H1 (cell line): ENCODE results near the gene ODF2L. TPM values are rescaled to one million over a fixed set of nuclear protein-coding genes. Genes with fewer than 3 reads are reported as not detected.

ENCODE experiments used
- CTCF ChIA-PET: fragments of 300-600 bp; sonication (Branson Sonifier 250); formaldehyde crosslinking; loops from one replicate; lab custom pipeline; 2021; ENCODE audit not compliant: partially characterized antibody; lab: Charles Lee
- POLR2A ChIA-PET: fragments of 300-600 bp; sonication (Branson Sonifier 250); formaldehyde crosslinking; loops from one replicate; lab custom pipeline; 2021; ENCODE audit warnings: inconsistent platforms; ENCODE audit not compliant: partially characterized antibody; lab: Charles Lee
- DNase-seq, 2 experiments: peaks; one replicate each; pipeline versions ENCODE4 v3.0.0 to v3.0.0-alpha.2; 2010 to 2022; ENCODE audit warnings: low spot score in 2 of 2, low read depth in 1 of 2, mixed read lengths in 1 of 2
- FAIRE-seq: peaks from 2 replicates; lab custom pipeline; 2011; peaks lifted over from hg19 to GRCh38; lab: Jason Lieb, UNC
- H2AFZ ChIP-seq: 2 replicates; pipeline ENCODE4 v1.8.1; 2012; ENCODE audit warnings: low read length, inconsistent platforms
- H2AK5ac ChIP-seq: 2 replicates; pipeline ENCODE4 v1.6.1; 2013; ENCODE audit warnings: low read depth, low read length
- H2BK120ac ChIP-seq: replicated peaks from 2 replicates; pipeline ENCODE3; 2013; ENCODE audit warnings: low read depth, low read length, inconsistent platforms
- H2BK12ac ChIP-seq: 2 replicates; pipeline ENCODE4 v1.6.1; 2013; ENCODE audit warnings: low read depth, low read length
- H2BK15ac ChIP-seq: 2 replicates; pipeline ENCODE4 v1.6.1; 2013; ENCODE audit warnings: low read length
- H2BK20ac ChIP-seq: 2 replicates; pipeline ENCODE4 v1.6.1; 2013; ENCODE audit warnings: low read length
- H2BK5ac ChIP-seq: 2 replicates; pipeline ENCODE4 v1.6.1; 2013; ENCODE audit warnings: low read depth, low read length
- H3K14ac ChIP-seq: 2 replicates; pipeline ENCODE4 v1.6.1; 2013; ENCODE audit warnings: inconsistent platforms; ENCODE audit not compliant: insufficient read length
- H3K18ac ChIP-seq: 2 replicates; pipeline ENCODE4 v1.6.1; 2013; ENCODE audit warnings: low read length; ENCODE audit errors: extremely low read depth
- H3K23ac ChIP-seq: 2 replicates; pipeline ENCODE4 v1.6.1; 2013; ENCODE audit warnings: inconsistent platforms; ENCODE audit not compliant: insufficient read length
- H3K23me2 ChIP-seq: 2 replicates; pipeline ENCODE4 v1.6.1; 2013; ENCODE audit warnings: low read depth, low read length
- H3K27ac ChIP-seq: 2 replicates; pipeline ENCODE4 v1.6.1; 2011; ENCODE audit warnings: low read depth, low read length, inconsistent platforms
- H3K27me3 ChIP-seq, 4 experiments: replicated peaks in 1 of 4; 1 replicate in 1 of 4; 2 replicates in 3 of 4; pipeline versions ENCODE4 v1.6.1 to v1.8.1; 2011 to 2013; ENCODE audit warnings: low read length in 3 of 4, mild to moderate bottlenecking in 3 of 4, inconsistent platforms in 2 of 4, mixed read lengths in 2 of 4, moderate library complexity in 1 of 4; ENCODE audit not compliant: control insufficient read depth in 3 of 4, insufficient read depth in 3 of 4; ENCODE audit errors: extremely low read depth in 1 of 4
- H3K36me3 ChIP-seq, 4 experiments: 2 replicates each; pipeline versions ENCODE4 v1.6.1 to v1.8.1; 2011 to 2013; ENCODE audit warnings: mild to moderate bottlenecking in 4 of 4, low read length in 3 of 4, moderate library complexity in 2 of 4, control low read depth in 1 of 4, inconsistent platforms in 1 of 4; ENCODE audit not compliant: insufficient read depth in 4 of 4, control insufficient read depth in 2 of 4
- H3K4ac ChIP-seq: replicated peaks from 2 replicates; pipeline ENCODE3; 2013; ENCODE audit warnings: low read length, low read depth, mixed read lengths, inconsistent platforms; ENCODE audit not compliant: insufficient read length
- H3K4me1 ChIP-seq, 4 experiments: replicated peaks in 1 of 4; 1 replicate in 1 of 4; 2 replicates in 3 of 4; pipeline versions ENCODE4 v1.6.1 to v1.8.1; 2011 to 2013; ENCODE audit warnings: low read length in 3 of 4, inconsistent platforms in 2 of 4, mixed read lengths in 1 of 4; ENCODE audit not compliant: insufficient read depth in 4 of 4, control insufficient read depth in 3 of 4
- H3K4me2 ChIP-seq, 2 experiments: 2 replicates each; pipeline versions ENCODE4 v1.6.1 to v1.8.1; 2011 to 2013; ENCODE audit warnings: low read depth in 2 of 2, low read length in 2 of 2, control low read depth in 1 of 2, inconsistent platforms in 1 of 2, mild to moderate bottlenecking in 1 of 2; ENCODE audit not compliant: insufficient read depth in 1 of 2
- H3K4me3 ChIP-seq, 4 experiments: fragments of 200-600, 300-600 bp in 1 of 4; sonication (generic), shearing (Covaris generic), sonication (Bioruptor Twin) in 1 of 4; 2 replicates each; pipeline versions ENCODE4 v1.5.1 to v1.8.1; 2011 to 2016; ENCODE audit warnings: low read length in 4 of 4, low read depth in 3 of 4, control low read depth in 2 of 4, inconsistent platforms in 2 of 4, mild to moderate bottlenecking in 2 of 4, mixed read lengths in 1 of 4, moderate library complexity in 1 of 4; ENCODE audit not compliant: insufficient read depth in 2 of 4; ENCODE audit errors: extremely low read depth in 1 of 4
- H3K56ac ChIP-seq: replicated peaks from 2 replicates; pipeline ENCODE3; 2013; ENCODE audit warnings: low read depth, mild to moderate bottlenecking, mixed read lengths, low read length, inconsistent platforms; ENCODE audit not compliant: insufficient read length
- H3K79me1 ChIP-seq: 2 replicates; pipeline ENCODE4 v1.6.1; 2013; ENCODE audit warnings: low read depth, low read length, control low read depth
- H3K79me2 ChIP-seq, 2 experiments: 2 replicates each; pipeline versions ENCODE4 v1.6.1 to v1.8.1; 2012 to 2013; ENCODE audit warnings: low read length in 2 of 2, mild to moderate bottlenecking in 2 of 2, inconsistent platforms in 1 of 2; ENCODE audit not compliant: insufficient read depth in 2 of 2, control insufficient read depth in 1 of 2
- H3K9ac ChIP-seq, 4 experiments: replicated peaks in 1 of 4; 1 replicate in 1 of 4; 2 replicates in 3 of 4; pipeline versions ENCODE4 v1.6.1 to v1.8.1; 2011 to 2013; ENCODE audit warnings: low read depth in 3 of 4, low read length in 3 of 4, control low read depth in 2 of 4, mild to moderate bottlenecking in 2 of 4, moderate library complexity in 2 of 4, inconsistent platforms in 1 of 4; ENCODE audit errors: extremely low read depth in 1 of 4
- H3K9me3 ChIP-seq, 2 experiments: 2 replicates each; pipeline versions ENCODE4 v1.6.1 to v1.8.1; 2012 to 2013; ENCODE audit warnings: mild to moderate bottlenecking in 2 of 2, moderate library complexity in 2 of 2, control low read depth in 1 of 2, inconsistent platforms in 1 of 2, low read depth in 1 of 2, low read length in 1 of 2, mixed read lengths in 1 of 2; ENCODE audit not compliant: insufficient read depth in 2 of 2
- H4K20me1 ChIP-seq, 2 experiments: replicated peaks in 1 of 2; 2 replicates each; pipeline versions ENCODE3 to v1.8.1; 2011 to 2013; ENCODE audit warnings: inconsistent platforms in 2 of 2, low read length in 2 of 2, mild to moderate bottlenecking in 1 of 2; ENCODE audit not compliant: insufficient read depth in 2 of 2, control insufficient read depth in 1 of 2
- H4K5ac ChIP-seq: 2 replicates; pipeline ENCODE4 v1.6.1; 2013; ENCODE audit warnings: low read length, low read depth, mixed read lengths, inconsistent platforms; ENCODE audit not compliant: insufficient read length
- H4K8ac ChIP-seq: 2 replicates; pipeline ENCODE4 v1.8.0; 2013; ENCODE audit warnings: mild to moderate bottlenecking, moderate library complexity, low read length, inconsistent platforms; ENCODE audit not compliant: insufficient read depth; ENCODE audit errors: extremely low read depth
- H4K91ac ChIP-seq: replicated peaks from 2 replicates; pipeline ENCODE3; 2013; ENCODE audit warnings: low read length, mixed read lengths, inconsistent platforms; ENCODE audit not compliant: insufficient read length
- BACH1 ChIP-seq: IDR thresholded peaks from 2 replicates; pipeline ENCODE4 v1.6.1; 2012; ENCODE audit warnings: low read length, improper control_type of control experiment
- BRCA1 ChIP-seq: IDR thresholded peaks from 2 replicates; pipeline ENCODE4 v1.6.1; 2012; ENCODE audit warnings: low read depth, low read length, improper control_type of control experiment
- CEBPB ChIP-seq: IDR thresholded peaks from 2 replicates; pipeline ENCODE4 v1.6.1; 2012; ENCODE audit warnings: low read depth, low read length
- E2F6 ChIP-seq: IDR thresholded peaks from 2 replicates; pipeline ENCODE4 v1.6.1; 2012; ENCODE audit warnings: inconsistent platforms
- JUND ChIP-seq: IDR thresholded peaks from 2 replicates; pipeline ENCODE4 v1.6.1; 2011; ENCODE audit warnings: mild to moderate bottlenecking, improper control_type of control experiment, low read length
- KDM1A ChIP-seq: fragments of 200-600, 300-600 bp; sonication (generic); IDR thresholded peaks from 2 replicates; pipeline ENCODE4 v1.7.1; 2016; ENCODE audit warnings: mild to moderate bottlenecking, low read length, borderline replicate concordance
- KDM5A ChIP-seq: fragments of 200-600 bp; IDR thresholded peaks from 2 replicates; pipeline ENCODE4 v1.7.1; 2012; ENCODE audit warnings: mild to moderate bottlenecking, low read length, inconsistent platforms, mixed read lengths
- RXRA ChIP-seq: IDR thresholded peaks from 2 replicates; pipeline ENCODE4 v1.6.1; 2011; ENCODE audit warnings: low read depth, mild to moderate bottlenecking, low read length, moderate library complexity; ENCODE audit not compliant: insufficient read depth
- SRF ChIP-seq: IDR thresholded peaks from 2 replicates; pipeline ENCODE4 v1.6.1; 2011; ENCODE audit warnings: mild to moderate bottlenecking, low read depth, low read length, moderate library complexity
- TBP ChIP-seq: IDR thresholded peaks from 2 replicates; pipeline ENCODE4 v1.6.1; 2011; ENCODE audit warnings: low read depth, low read length, improper control_type of control experiment
- WGBS, 2 experiments: shearing (Covaris generic) in 1 of 2; methylation state at CpG; one replicate each; pipeline versions ENCODE4 v1.1.6 to v1.1.7; 2013 to 2015; ENCODE audit warnings: low lambda C conversion rate in 2 of 2, mixed read lengths in 2 of 2, inconsistent platforms in 1 of 2, low coverage in 1 of 2, missing lambda C conversion rate in 1 of 2; ENCODE audit not compliant: insufficient replicate concordance in 2 of 2, insufficient coverage in 1 of 2, insufficient read length in 1 of 2; ENCODE audit errors: extremely low coverage in 1 of 2, missing lambda C conversion rate in 1 of 2; 5-methylcytosine and 5-hydroxymethylcytosine counted together
- polyA plus RNA-seq, 7 experiments: library from polyadenylated mRNA; depleted of rRNA in 3 of 7; stranded (reverse) in 5 of 7; unstranded in 2 of 7; fragments of >200 nt in 5 of 7; fragments of 200-250 nt in 2 of 7; gene quantifications; 1 replicate in 5 of 7; 2 replicates in 1 of 7; 4 replicates in 1 of 7; pipeline versions ENCODE4 v1.2.1 to v1.2.3, GENCODE V29; 2011 to 2013; ENCODE audit warnings: missing spikeins in 2 of 7, mixed read lengths in 2 of 7
- total RNA-seq: library from RNA; stranded (reverse); fragmentation: NEBNext Ultra II Directional; extraction: Animal tissue kit (Norgen Biotek cat#: 25700); gene quantifications from 2 replicates; pipeline ENCODE4 v1.2.1, GENCODE V29; 2021

The ODF2L gene
- total and polyA plus RNA-seq, 2 of the 8 experiments (the other 6 are each of a cell fraction or from before 2014, with no cell fraction given): 3.2 to 27.1 TPM

GRCh38 chr1:86303041-86303690 lies 93.0 kb downstream of the ODF2L start:
- Histone ChIP-seq H3K4me1 (no peaks in the 10 kb centered on the region), H3K9me3 (no peaks in the 10 kb centered on the region), H3K4me3 (no peak overlapping the region), H4K8ac (no peak overlapping the region), H2BK5ac (no peak overlapping the region), H4K20me1 (no peaks in the 10 kb centered on the region), H2BK12ac (no peak overlapping the region), H3K36me3 (no peaks in the 10 kb centered on the region), H3K14ac (no peak overlapping the region), H3K56ac (no peak overlapping the region), H3K23ac (no peak overlapping the region), H4K5ac (no peak overlapping the region), H2BK15ac (no peak overlapping the region), H2BK20ac (no peak overlapping the region), H3K18ac (no peak overlapping the region), H2AK5ac (no peak overlapping the region), H3K4ac (no peak overlapping the region), H3K27me3 (no peaks in the 10 kb centered on the region), H3K79me1 (no peaks in the 10 kb centered on the region), H4K91ac (no peak overlapping the region), H2AFZ (peak overlapping the region; percentile 32; the same call in 1 of the 2 replicates), H3K79me2 (no peaks in the 10 kb centered on the region), H3K9ac (no peak overlapping the region), H3K4me2 (no peak overlapping the region), H3K27ac (no peak overlapping the region), H2BK120ac (no peak overlapping the region), H3K23me2 (no peaks in the 10 kb centered on the region)
- FAIRE-seq (no peak), DNase-seq (no peak)
- 86% methylated on average over 1 of the region's 1 CpG; no CpG with 5 or more reads in 1 of the 2 experiments for WGBS, 2 experiments
- TF ChIP-seq CEBPB: no peak
- TF ChIP-seq BRCA1: no peak
- TF ChIP-seq E2F6: no peak
- TF ChIP-seq KDM5A: no peak
- TF ChIP-seq SRF: no peak
- no peak for TF ChIP-seq BACH1
- TF ChIP-seq TBP: no peak
- no peak for TF ChIP-seq JUND
- no peak for TF ChIP-seq RXRA
- no peak for TF ChIP-seq KDM1A
- POLR2A ChIA-PET: no interaction called here
- CTCF ChIA-PET: interaction anchor here (2.8 kb wide), 1 partner anchor 10 kb away, joined by 9 read pairs; no protein-coding TSS in a partner anchor
